ENCODE measurements around the gene VPS9D1.

GRCh38 chr16:89729293-89729692 is 8.6 kb upstream of the VPS9D1 start:
- TF ChIP-seq EZH2 (IDR thresholded peaks at IDR 0.05; ENCODE audit: insufficient read depth, poor library complexity, severe bottlenecking) = no peak
- TF ChIP-seq EZH2phosphoT487 (IDR thresholded peaks at IDR 0.05; ENCODE audit: insufficient read depth, low read depth) = no peak
